DMS114 treated with DMSO at 0.1 percent for 48 hours (cell line): Measurements from ENCODE around the gene DMRTB1.

Source experiments
- DNase-seq: peaks from one replicate; lab custom pipeline; 2025; ENCODE audit not compliant: unreplicated experiment; lab: John Stamatoyannopoulos, UW

DMRTB1 gene

GRCh38 chr1:53484705-53485477 is 25.7 kb downstream of the DMRTB1 start:
- DNase-seq = no peak

GRCh38 chr1:53485478-53486394 is 26.5 kb downstream of the DMRTB1 start:
- peak; percentile 86 for DNase-seq

GRCh38 chr1:53486395-53487026 is 27.3 kb downstream of the DMRTB1 start:
- no peak for DNase-seq

GRCh38 chr1:53490351-53490750 is 31.2 kb downstream of the DMRTB1 start:
- no peak for DNase-seq

GRCh38 chr1:53495633-53496345 is 36.6 kb downstream of the DMRTB1 start:
- no peak for DNase-seq

DNA sequence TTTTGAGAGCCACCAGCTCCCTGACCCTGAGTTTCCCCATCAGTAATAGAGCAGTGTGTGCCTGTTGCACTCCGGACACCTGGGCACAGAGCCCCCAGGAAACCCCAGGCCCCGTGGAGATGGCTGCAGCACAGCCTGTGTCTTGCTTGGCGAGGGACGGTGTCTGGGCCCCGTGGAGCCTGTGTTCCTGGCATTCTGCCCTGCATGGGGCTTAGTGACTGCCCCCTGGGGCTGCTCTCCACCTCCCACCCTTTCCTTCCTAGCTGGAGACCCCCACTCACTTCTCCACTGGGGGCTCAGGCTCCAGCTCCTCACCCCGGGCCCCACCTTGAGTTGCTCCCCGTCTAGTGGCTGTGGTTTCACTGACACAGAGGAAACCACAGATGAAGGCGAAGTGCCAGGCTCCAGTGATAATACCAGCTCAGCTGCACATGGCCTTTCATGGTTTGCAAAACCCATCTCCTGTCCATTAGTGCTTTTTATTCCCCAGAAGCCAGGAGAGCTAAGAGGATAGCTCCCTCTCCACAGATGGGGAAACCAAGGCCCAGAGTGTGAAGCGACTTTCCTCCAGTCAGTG is 39.4 kb downstream of the DMRTB1 start:
- no peak for DNase-seq

GRCh38 chr1:53499257-53500203 is 40.3 kb downstream of the DMRTB1 start:
- no peak for DNase-seq

DNA sequence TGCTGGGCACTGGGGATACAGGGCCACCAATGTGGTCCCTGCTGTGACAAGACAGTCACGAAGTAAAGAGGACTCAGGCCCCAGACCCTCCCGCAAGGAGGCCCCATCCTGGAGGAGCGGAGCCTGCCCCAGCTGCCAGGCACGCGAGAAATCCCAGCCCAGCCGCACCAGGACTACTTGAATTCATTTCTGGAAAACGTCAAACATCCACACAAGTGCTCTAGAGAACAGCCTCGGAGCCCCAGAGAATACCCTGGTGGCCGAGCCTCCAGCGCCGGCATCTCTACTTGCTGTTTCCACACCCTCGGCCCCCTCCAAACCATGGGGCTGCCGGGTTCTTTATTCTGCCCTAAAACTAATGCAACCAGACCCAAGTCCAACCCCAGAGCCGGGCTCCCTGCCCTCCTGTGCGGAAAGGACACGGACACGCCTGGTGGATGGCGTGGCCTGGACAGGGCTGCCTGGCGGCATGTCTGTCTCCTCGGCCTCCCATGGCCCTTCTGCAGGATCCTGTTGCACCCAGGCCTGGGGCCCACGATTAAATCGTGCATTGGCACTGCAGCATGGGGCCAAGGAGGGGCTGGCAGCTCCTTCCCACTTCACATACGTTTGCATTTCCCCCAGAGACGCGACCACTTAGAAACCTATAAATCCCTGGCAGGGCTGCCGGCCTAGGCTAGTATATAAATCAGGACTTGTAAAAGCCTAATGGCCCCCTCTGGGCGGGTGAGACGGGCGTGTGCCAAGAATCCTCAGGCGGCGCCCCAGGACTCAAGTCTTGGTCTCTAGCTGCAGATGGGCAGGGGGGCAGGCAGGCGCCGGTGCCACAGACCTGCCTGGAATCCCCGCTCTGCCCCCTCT is 41.2 kb downstream of the DMRTB1 start:
- no peak for DNase-seq

DNA sequence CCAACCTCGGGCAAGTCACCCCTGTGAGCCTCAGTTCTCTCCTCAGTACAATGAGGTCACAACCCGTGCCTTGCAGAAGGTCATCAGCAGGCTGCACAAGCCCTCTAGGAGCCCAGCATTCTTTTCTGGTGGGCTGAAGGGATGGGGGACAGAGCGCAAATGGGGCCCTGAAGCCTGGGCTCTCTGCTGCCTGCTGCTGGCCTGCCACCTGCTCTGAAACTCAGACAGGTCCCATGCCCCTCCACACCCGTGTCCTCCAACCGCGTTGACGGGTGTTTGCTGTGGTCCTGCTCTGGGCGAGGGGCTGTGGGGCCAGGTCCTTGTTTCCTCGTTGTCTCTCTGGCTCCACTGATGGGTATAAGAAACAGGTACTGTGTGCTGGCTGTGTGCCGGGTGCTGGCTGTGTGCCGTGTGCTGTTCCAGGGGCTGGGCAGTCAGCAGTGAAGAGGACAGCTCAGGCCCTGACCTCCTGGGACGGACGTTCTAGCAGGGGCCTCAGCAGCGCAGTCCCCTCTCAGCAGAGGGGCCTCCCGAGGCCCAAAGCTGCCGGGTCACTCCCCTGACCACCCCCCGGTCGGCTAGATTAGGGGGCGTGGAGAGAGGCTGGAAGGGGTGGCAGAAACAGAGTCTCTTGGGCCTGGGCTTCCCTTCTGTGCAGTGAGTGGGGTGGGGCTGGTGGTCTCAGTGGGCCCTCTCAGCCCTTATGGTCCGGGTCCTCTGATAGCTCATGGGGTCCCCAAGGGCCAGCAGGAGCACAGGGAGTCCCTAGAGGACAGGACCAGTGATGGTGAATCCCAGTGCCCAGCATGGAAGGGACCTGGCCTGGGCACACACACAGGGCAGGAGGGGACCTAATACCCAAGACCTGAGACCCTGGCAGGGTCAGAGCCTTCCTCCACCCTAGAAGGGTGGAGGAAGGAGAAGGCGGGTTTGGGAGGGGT is 42.1 kb downstream of the DMRTB1 start:
- DNase-seq = no peak

- DNase-seq = no peak
Observed at GRCh38 chr1:53502641-53503432, 43.6 kb downstream of the DMRTB1 start.

DNA sequence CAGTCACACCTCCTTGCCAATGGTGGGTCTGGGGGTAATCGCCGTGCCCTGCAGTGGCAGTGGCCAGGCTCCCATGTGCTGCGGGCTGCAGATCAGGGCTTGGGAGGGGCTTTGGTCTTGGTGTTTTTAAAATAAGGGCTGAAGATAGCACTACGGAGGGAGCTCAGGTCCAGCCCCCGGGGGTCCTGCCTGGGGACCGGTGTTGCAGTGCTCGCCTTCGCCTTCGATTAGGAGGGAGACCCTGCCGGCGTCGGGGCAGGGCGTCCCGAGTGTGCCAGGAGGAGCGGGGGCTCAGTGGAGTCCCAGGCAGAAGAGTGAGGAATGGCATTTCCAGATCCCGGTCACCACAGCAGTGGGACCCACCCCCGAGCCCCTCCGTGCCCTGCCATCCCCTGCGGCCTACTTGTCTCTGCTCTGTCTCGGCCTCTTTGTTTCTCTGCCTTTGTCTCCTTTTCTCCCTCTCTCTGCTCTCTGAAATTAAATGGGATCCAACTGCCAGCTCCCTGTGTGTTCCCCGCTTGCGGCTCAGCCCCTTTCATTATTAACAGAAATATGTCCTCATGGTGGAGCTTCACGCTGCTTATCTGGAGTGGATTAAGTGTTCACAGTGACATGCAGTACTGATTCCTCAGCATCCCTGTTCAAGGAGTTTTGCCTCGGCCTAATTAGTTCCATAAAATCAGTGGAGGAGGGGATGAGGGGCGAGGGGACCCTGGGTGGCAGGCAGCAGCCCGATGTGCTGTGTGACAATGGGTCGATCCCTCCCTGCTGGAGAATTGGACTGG is 44.4 kb downstream of the DMRTB1 start:
- no peak for DNase-seq

GRCh38 chr1:53504901-53505300 is 45.7 kb downstream of the DMRTB1 start:
- no peak for DNase-seq

GRCh38 chr1:53505401-53505800 is 46.2 kb downstream of the DMRTB1 start:
- no peak for DNase-seq

- DNase-seq = no peak
Observed at GRCh38 chr1:53505891-53506290, 46.7 kb downstream of the DMRTB1 start.

DNA sequence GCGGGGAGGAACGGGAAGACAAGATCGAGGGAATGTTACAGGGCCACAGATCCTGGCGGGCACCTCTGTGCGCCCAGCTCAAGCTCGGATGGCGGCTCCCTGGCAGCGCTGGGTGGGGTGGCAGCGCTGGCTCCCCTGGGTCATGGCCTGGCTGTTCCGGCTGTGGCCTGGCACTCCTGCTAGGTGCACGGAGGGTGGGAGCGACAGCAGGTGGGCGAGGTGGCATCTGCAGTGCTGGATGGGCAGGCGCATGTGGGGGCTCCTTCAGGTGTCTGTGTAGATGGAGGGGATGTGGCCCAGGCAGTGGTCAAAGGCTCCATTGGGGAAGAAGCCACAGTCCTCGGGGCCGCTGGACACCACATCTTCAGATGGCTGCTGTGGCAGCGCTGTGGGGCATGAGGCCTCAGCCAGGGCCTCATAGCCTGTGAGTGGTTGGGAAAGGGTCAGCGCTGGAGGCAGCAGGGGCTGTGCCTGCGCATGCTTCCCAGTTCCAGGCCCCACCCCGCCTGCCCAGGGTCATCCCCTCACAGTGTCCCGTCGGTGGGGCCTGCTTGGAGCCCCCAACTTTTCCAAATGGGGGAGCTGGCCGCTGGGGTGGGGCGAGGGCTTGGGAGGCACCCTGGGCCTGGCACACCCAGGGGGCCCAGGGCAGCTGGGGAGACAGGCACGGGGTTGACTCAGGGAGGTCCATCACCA is 47.3 kb downstream of the DMRTB1 start:
- no peak for DNase-seq
